ENCODE measurements around the gene ANKRD63.
A peak's percentile ranks its signal among the peaks of the same experiment; 100 is the strongest.

ANKRD63 gene

DNA sequence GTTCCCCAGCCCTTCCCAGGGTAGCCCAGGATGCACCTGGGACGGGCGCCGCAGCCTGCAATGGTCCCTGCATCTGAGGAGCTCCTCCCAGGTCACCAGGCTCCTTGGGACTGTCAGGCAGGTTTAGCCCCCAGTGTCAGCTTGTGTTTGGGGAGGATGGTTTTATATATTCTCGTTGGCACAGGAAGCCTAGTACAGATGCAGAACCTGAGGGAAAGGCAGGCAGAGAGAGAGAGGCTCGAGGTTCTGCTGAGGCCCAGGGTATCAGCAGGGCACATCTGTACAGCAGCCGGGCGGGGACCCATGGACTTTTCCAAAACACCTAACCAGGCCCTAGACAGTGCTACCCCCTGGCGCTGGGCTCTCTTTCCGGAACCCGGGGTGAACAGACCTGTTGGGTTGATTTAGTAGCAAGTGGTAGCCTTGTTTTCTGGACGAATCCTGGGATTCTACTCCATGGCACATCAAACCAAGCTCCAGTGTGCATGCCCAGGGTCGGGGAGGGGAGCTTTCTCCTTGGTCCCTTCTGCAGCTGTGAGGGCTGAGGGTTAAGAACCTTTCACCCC lies 35.4 kb downstream of the ANKRD63 start:
- no peak overlapping the region for H3K27ac ChIP-seq (ENCODE audit: low read depth, low read length)
- H3K23ac ChIP-seq (ENCODE audit: low read length): no peak overlapping the region
- no peak overlapping the region for H3K56ac ChIP-seq (ENCODE audit: low read length)
- H2BK120ac ChIP-seq (ENCODE audit: low read depth, low read length): no peak overlapping the region
- H3K27me3 ChIP-seq (ENCODE audit: insufficient read depth, low read length, poor library complexity): peaks cover 6% of the 10 kb centered on the region
- no peaks in the 10 kb centered on the region for H3K79me2 ChIP-seq (ENCODE audit: control insufficient read depth, insufficient read depth, low read length)
- no peak overlapping the region for H3K4me3 ChIP-seq (ENCODE audit: low read length)
- no peak overlapping the region for H4K5ac ChIP-seq (ENCODE audit: low read length)
- H3K36me3 ChIP-seq (ENCODE audit: control insufficient read depth, insufficient read depth, low read length): no peaks in the 10 kb centered on the region
- no peak overlapping the region for H4K8ac ChIP-seq (ENCODE audit: low read depth, low read length)
- H3K18ac ChIP-seq (ENCODE audit: low read length): no peak overlapping the region
- no peak overlapping the region for H3K4me2 ChIP-seq (ENCODE audit: low read length)
- H3K9ac ChIP-seq (ENCODE audit: low read length): no peak overlapping the region
- no CpG with 5 or more reads among the region's 12 CpGs for WGBS (ENCODE audit: extremely low coverage, insufficient coverage, low lambda C conversion rate)
- DNase-seq: no peak
- H3K4me1 ChIP-seq (ENCODE audit: control insufficient read depth, low read depth, low read length): peaks cover 3% of the 10 kb centered on the region
- no peak overlapping the region for H2BK5ac ChIP-seq (ENCODE audit: low read length)
- no peak overlapping the region for H2AK5ac ChIP-seq (ENCODE audit: low read length)
- H3K79me1 ChIP-seq (ENCODE audit: low read length): no peaks in the 10 kb centered on the region
- no peak overlapping the region for H2BK15ac ChIP-seq (replicated peaks; ENCODE audit: low read depth)
- H3K4ac ChIP-seq (ENCODE audit: low read depth, low read length): no peak overlapping the region

- Histone ChIP-seq H4K5ac (ENCODE audit: low read length) (no peak overlapping the region), H3K9ac (ENCODE audit: low read length) (no peak overlapping the region), H3K4ac (ENCODE audit: low read depth, low read length) (no peak overlapping the region), H2BK120ac (ENCODE audit: low read depth, low read length) (no peak overlapping the region), H3K4me2 (ENCODE audit: low read length) (no peak overlapping the region), H3K18ac (ENCODE audit: low read length) (no peak overlapping the region), H2BK15ac (replicated peaks; ENCODE audit: low read depth) (no peak overlapping the region), H3K79me2 (ENCODE audit: control insufficient read depth, insufficient read depth, low read length) (no peaks in the 10 kb centered on the region), H3K27ac (ENCODE audit: low read depth, low read length) (no peak overlapping the region), H3K4me3 (ENCODE audit: low read length) (no peak overlapping the region), H2BK5ac (ENCODE audit: low read length) (no peak overlapping the region), H3K36me3 (ENCODE audit: control insufficient read depth, insufficient read depth, low read length) (no peaks in the 10 kb centered on the region), H3K4me1 (ENCODE audit: control insufficient read depth, low read depth, low read length) (peaks cover 3% of the 10 kb centered on the region), H4K8ac (ENCODE audit: low read depth, low read length) (no peak overlapping the region), H3K79me1 (ENCODE audit: low read length) (no peaks in the 10 kb centered on the region), H2AK5ac (ENCODE audit: low read length) (no peak overlapping the region), H3K23ac (ENCODE audit: low read length) (no peak overlapping the region), H3K56ac (ENCODE audit: low read length) (no peak overlapping the region), H3K27me3 (ENCODE audit: insufficient read depth, low read length, poor library complexity) (peaks cover under 1% of the 10 kb centered on the region)
- no peak for DNase-seq
- WGBS (ENCODE audit: extremely low coverage, insufficient coverage, low lambda C conversion rate): no CpG with 5 or more reads among the region's 8 CpGs
Observed at GRCh38 chr15:40246496-40247280, 36.2 kb downstream of the ANKRD63 start.

- no CpG with 5 or more reads among the region's 9 CpGs for WGBS (ENCODE audit: extremely low coverage, insufficient coverage, low lambda C conversion rate)
- DNase-seq: no peak
- no peak overlapping the region for H3K4ac ChIP-seq (ENCODE audit: low read depth, low read length)
- H3K27me3 ChIP-seq (ENCODE audit: insufficient read depth, low read length, poor library complexity): no peaks in the 10 kb centered on the region
- no peak overlapping the region for H4K8ac ChIP-seq (ENCODE audit: low read depth, low read length)
- no peak overlapping the region for H2BK15ac ChIP-seq (replicated peaks; ENCODE audit: low read depth)
- H3K79me2 ChIP-seq (ENCODE audit: control insufficient read depth, insufficient read depth, low read length): no peaks in the 10 kb centered on the region
- no peaks in the 10 kb centered on the region for H3K36me3 ChIP-seq (ENCODE audit: control insufficient read depth, insufficient read depth, low read length)
- no peak overlapping the region for H3K4me3 ChIP-seq (ENCODE audit: low read length)
- H4K5ac ChIP-seq (ENCODE audit: low read length): no peak overlapping the region
- H3K4me2 ChIP-seq (ENCODE audit: low read length): no peak overlapping the region
- H3K27ac ChIP-seq (ENCODE audit: low read depth, low read length): no peak overlapping the region
- H3K9ac ChIP-seq (ENCODE audit: low read length): no peak overlapping the region
- H3K23ac ChIP-seq (ENCODE audit: low read length): no peak overlapping the region
- no peak overlapping the region for H2AK5ac ChIP-seq (ENCODE audit: low read length)
- H2BK120ac ChIP-seq (ENCODE audit: low read depth, low read length): no peak overlapping the region
- H3K79me1 ChIP-seq (ENCODE audit: low read length): no peaks in the 10 kb centered on the region
- no peak overlapping the region for H3K18ac ChIP-seq (ENCODE audit: low read length)
- H3K56ac ChIP-seq (ENCODE audit: low read length): no peak overlapping the region
- no peak overlapping the region for H2BK5ac ChIP-seq (ENCODE audit: low read length)
- H3K4me1 ChIP-seq (ENCODE audit: control insufficient read depth, low read depth, low read length): peaks cover 3% of the 10 kb centered on the region
Observed at GRCh38 chr15:40245666-40246450, 37.0 kb downstream of the ANKRD63 start.

DNA sequence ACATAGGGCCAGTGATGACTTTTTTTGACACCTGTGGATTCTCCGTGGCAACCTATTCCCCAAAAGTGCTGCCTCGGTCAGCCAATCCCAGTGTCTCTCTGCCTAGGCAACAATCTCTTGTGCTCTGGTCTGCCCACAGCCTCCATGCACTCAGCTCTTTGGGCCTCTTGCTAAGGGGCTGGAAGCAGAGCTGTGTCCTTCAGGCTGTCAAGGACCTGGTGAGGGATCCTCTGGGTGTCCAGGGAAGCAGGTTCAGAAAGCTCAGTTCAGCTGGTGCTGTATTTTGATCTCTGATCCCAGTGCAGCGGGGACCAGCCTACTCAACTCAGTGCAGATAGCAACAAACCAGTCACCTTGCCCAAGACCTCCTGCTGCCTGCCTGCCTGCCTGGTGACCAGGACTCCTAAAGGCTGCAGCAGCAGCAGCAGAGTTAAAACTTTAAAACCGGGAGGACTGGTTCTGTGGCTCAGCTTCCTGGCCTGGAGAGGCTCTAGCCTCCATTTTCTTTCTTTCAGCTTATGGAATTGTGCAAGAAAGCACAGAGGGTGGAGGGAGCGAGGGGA lies 37.8 kb downstream of the ANKRD63 start:
- Histone ChIP-seq H3K4me2 (ENCODE audit: low read length) (no peak overlapping the region), H4K5ac (ENCODE audit: low read length) (no peak overlapping the region), H3K27ac (ENCODE audit: low read depth, low read length) (no peak overlapping the region), H3K23ac (ENCODE audit: low read length) (no peak overlapping the region), H3K56ac (ENCODE audit: low read length) (no peak overlapping the region), H3K18ac (ENCODE audit: low read length) (no peak overlapping the region), H3K9ac (ENCODE audit: low read length) (no peak overlapping the region), H2AK5ac (ENCODE audit: low read length) (no peak overlapping the region), H2BK120ac (ENCODE audit: low read depth, low read length) (no peak overlapping the region), H3K27me3 (ENCODE audit: insufficient read depth, low read length, poor library complexity) (no peaks in the 10 kb centered on the region), H3K4me1 (ENCODE audit: control insufficient read depth, low read depth, low read length) (peaks cover 3% of the 10 kb centered on the region), H2BK5ac (ENCODE audit: low read length) (no peak overlapping the region), H4K8ac (ENCODE audit: low read depth, low read length) (no peak overlapping the region), H3K79me1 (ENCODE audit: low read length) (no peaks in the 10 kb centered on the region), H3K4ac (ENCODE audit: low read depth, low read length) (no peak overlapping the region), H3K36me3 (ENCODE audit: control insufficient read depth, insufficient read depth, low read length) (no peaks in the 10 kb centered on the region), H3K79me2 (ENCODE audit: control insufficient read depth, insufficient read depth, low read length) (no peaks in the 10 kb centered on the region), H2BK15ac (replicated peaks; ENCODE audit: low read depth) (no peak overlapping the region), H3K4me3 (ENCODE audit: low read length) (no peak overlapping the region)
- no CpG with 5 or more reads among the region's 5 CpGs for WGBS (ENCODE audit: extremely low coverage, insufficient coverage, low lambda C conversion rate)
- peak; percentile 48 for DNase-seq

- no peak overlapping the region for H3K27ac ChIP-seq (ENCODE audit: low read depth, low read length)
- H2BK120ac ChIP-seq (ENCODE audit: low read depth, low read length): no peak overlapping the region
- H3K4me3 ChIP-seq (ENCODE audit: low read length): no peak overlapping the region
- H3K27me3 ChIP-seq (ENCODE audit: insufficient read depth, low read length, poor library complexity): no peaks in the 10 kb centered on the region
- H3K4me2 ChIP-seq (ENCODE audit: low read length): no peak overlapping the region
- H3K9ac ChIP-seq (ENCODE audit: low read length): no peak overlapping the region
- H3K4ac ChIP-seq (ENCODE audit: low read depth, low read length): no peak overlapping the region
- no peak overlapping the region for H2BK5ac ChIP-seq (ENCODE audit: low read length)
- no peaks in the 10 kb centered on the region for H3K36me3 ChIP-seq (ENCODE audit: control insufficient read depth, insufficient read depth, low read length)
- peaks cover 3% of the 10 kb centered on the region for H3K4me1 ChIP-seq (ENCODE audit: control insufficient read depth, low read depth, low read length)
- no peak overlapping the region for H4K8ac ChIP-seq (ENCODE audit: low read depth, low read length)
- no peak overlapping the region for H3K56ac ChIP-seq (ENCODE audit: low read length)
- WGBS (ENCODE audit: extremely low coverage, insufficient coverage, low lambda C conversion rate): no CpG with 5 or more reads among the region's 9 CpGs
- no peak overlapping the region for H4K5ac ChIP-seq (ENCODE audit: low read length)
- H3K79me2 ChIP-seq (ENCODE audit: control insufficient read depth, insufficient read depth, low read length): no peaks in the 10 kb centered on the region
- H3K79me1 ChIP-seq (ENCODE audit: low read length): no peaks in the 10 kb centered on the region
- no peak overlapping the region for H3K18ac ChIP-seq (ENCODE audit: low read length)
- no peak overlapping the region for H3K23ac ChIP-seq (ENCODE audit: low read length)
- no peak overlapping the region for H2BK15ac ChIP-seq (replicated peaks; ENCODE audit: low read depth)
- DNase-seq: no peak
- H2AK5ac ChIP-seq (ENCODE audit: low read length): no peak overlapping the region
Observed at GRCh38 chr15:40243126-40243810, 39.6 kb downstream of the ANKRD63 start.
